Smooth muscle cell of the brain vasculature (primary cell): ENCODE data around the gene HSPA1L.

Source experiments
- DNase-seq: peaks from one replicate; pipeline ENCODE4 v3.0.0-alpha.2; 2012; ENCODE audit warnings: low read depth, low spot score

Gene HSPA1L

DNA sequence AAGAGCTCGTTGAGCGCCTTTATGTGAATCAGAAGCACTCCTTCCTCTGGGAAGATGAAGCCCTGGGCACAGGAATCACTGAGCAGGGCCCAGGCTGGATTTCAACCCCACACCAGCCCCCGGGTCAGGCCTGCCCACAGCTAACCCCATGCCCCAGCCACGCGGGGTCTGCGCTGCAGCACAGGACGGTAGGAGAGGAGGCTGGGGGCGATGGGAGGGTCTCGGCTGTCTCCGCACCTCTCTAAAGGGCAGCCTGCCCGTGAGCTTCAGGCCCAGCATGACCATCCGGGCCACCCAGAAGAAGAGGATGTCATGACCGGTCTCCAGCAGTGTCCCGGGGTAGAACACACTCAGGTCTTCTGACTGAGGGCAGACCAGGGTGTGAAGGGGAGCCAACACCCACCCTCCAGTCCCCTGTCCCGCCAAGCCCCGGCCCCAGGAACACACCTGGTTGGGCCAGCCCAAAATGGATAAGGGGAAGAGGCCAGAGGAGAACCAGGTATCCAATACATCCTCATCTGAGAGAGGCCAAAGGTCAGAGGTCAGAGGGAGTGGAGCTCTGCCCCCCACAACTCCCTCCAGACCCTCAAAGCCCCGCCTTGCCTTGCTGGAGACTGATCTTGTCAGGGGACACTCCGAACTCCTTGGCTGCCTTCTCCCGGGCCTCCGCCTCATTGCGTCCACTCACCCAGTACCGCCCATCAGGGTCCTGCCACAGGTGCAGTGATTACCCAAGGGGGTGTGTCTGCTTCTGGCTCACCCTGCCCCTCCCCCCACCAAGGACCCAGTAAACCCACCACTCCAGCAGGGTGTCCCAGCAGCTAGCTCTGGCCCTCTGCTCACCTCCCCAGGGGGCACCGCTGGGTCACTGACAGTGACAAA is 33.6 kb downstream of the HSPA1L start:
- DNase-seq: no peak

DNA sequence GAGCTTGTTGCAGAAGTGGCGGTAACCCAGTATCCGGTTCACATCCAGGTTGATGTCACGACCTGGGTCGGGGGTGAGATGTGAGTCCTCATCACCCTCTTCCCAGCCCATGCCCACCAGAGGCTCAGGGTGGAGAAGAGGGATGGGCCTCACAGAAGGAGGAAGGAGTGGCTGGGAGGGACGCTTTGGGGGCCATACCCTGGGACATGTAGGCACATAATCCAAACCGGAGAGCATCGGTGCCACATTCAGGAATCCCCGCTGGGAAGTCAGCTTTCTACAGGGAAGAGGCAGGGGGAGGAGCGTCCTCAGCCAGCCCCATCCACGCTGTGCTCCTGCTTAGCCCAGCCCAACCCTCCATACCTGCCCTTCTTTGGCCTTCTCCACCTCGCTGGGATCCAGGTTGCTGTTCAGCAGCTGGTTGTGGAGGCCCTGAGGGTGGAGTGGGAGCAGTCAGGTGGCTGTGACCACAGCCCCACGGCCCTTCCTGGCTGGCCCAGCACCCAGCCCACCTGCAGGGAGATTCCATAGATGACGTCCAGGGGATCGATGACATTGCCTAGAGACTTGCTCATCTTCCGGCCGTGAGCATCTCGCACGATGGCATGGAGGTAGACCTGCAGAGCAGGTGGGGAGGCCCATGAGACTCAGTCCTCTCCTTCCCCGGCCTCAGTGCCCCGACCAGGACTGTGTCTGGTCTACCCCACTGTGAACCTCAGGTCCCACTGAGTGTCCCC is 34.4 kb downstream of the HSPA1L start:
- DNase-seq: no peak

- no peak for DNase-seq
Observed at GRCh38 chr6:31779908-31780307, 35.2 kb downstream of the HSPA1L start.

DNA sequence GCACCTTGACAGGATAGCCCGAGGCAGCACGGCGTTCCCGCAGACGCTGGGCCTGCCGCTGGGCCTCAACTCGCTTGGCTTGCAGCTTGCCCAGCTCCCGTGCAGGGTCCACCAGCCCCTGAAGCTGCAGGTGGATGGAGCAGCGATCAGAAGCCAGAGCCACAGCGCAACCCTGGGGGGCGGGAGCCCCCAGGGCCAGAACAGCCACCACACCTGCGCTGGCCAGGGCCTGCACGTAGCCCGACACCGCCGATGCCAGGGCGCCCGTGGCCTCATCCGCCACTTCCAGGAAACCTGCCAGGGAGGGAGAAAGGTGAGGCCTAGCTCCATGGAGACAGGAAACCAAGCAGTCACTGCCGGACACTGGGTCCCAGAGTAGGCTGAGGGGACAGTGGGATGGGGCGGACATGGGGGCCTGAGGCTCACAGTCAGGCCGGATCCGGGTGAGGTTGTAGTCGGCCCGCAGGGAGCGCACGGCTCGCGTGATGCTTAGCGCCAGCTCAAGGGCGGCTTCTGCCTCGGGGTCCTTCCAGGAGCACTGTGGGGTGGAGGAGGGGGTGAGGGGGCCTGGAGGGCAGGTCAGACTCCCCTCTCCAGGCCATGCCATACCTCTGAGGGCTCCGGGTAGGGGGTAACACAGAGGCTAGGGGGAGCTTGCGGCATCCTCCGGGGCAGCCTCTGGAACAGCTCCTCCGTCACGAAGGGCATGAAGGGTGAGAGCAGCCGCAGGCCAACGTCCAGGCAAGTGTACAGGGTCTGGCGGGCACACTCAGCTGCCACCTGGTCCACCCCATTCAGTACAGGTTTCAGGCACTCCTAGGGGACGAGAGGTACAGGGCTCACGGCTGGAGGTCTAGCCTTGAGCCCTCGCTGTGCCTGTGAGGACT is 35.8 kb downstream of the HSPA1L start:
- DNase-seq: no peak

GRCh38 chr6:31778193-31778592 is 36.9 kb downstream of the HSPA1L start:
- no peak for DNase-seq

GRCh38 chr6:31777667-31778050 is 37.4 kb downstream of the HSPA1L start:
- no peak for DNase-seq

DNA sequence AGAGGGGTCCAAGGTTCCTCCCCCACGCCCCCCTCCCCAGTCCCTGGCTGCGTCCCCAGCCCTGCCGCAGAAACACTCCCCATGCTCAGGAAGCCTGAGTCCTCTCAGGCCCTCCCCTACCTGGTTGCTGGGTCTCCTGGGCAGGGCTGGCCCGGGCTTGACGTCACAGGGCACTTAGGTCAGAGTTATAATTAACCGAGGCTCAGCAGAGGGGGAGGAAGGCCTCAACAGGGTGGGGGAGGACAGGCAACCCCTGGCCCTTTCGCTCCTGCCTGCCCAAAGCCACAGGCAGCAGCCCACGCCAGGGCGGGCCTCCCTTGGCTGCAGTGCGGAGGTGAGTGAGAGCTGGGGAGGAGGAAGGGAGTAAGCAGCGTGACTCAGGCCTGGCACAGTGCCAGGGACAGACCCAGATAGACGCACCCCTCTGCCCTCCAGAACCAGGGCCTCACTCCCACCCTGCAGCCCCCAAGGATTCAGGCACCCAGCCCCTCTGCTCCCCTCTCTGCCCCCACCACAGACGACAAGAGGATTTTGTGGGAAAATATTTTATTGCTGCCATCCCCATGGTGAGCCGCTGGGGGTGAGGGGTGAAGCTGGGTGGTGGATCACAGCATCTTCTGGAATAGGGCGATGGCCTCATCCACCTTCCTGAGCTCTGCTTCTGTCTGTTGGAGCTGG is 38.0 kb downstream of the HSPA1L start, which contains the start of gene VWA7:
TSS of gene VWA7 (minus strand) at position 340 of the 678 bp plus-strand sequence. CDS start 549 bp downstream, outside the sequence.
- DNase-seq: no peak

- DNase-seq: no peak
Observed at GRCh38 chr6:31776485-31776988, 38.5 kb downstream of the HSPA1L start.

DNA sequence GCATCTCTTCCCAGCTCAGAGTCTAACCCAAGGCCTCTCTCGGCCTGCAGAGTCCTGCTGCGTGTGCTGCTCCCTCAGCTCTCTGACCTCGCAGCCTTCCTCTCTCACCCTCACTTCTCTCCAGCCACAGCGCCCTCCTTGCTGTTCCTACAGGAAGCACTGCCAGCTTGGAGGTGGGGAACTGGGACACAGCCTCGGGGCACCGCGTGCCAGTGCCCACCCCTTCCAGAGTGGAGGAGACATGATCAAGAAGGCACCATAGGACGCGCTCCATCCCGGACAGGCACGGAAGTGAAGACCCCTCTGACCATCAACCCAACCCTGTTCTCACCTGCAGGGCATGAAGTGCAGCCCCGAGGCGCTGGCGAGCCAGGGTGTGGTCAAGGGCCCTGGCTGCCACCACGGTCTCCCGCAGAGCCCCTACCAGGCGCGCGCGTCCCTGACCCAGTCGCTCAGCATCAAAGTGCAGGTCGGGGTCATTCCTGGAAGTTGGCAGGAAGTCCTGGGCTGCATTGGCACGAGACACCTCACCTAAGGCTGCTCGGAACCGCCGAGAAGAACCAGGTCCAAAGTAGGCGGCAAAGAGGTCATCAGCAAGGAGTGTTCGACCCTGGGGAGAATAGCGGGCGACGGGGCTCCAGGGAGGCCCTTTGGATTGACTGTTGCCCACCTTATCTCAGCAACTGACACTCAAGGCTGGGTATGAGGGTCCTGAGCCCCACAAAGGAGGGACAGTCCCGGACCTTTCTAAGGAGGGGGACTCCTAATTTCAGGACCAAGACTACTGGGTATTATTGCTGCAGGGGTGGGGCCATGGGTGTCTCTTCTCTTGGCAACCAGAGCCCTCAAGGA is 39.2 kb downstream of the HSPA1L start:
- DNase-seq: no peak

GRCh38 chr6:31775184-31775583 is 39.9 kb downstream of the HSPA1L start:
- no peak for DNase-seq

GRCh38 chr6:31771992-31772358 is 43.1 kb downstream of the HSPA1L start:
- no peak for DNase-seq

DNA sequence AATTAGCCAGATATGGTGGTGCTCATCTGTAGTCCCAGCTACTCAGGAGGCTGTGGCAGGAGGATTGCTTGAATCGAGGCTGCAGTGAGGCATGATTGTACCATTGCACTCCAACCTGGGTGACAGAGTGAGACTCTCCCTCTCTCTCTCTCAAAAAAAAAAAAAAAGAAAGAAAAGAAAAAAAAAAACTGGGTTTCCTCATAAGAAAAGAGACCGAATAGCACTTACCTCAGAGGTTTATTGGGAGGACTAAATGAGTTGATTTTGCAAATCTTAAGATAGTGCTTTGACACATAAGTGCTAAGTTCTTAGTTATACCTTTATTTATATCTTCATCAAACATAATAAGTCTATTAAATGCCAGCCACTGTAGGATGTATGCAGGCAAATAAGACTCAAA is 44.2 kb downstream of the HSPA1L start:
- DNase-seq: no peak

GRCh38 chr6:31769684-31770371 is 45.3 kb downstream of the HSPA1L start:
- DNase-seq: no peak

DNA sequence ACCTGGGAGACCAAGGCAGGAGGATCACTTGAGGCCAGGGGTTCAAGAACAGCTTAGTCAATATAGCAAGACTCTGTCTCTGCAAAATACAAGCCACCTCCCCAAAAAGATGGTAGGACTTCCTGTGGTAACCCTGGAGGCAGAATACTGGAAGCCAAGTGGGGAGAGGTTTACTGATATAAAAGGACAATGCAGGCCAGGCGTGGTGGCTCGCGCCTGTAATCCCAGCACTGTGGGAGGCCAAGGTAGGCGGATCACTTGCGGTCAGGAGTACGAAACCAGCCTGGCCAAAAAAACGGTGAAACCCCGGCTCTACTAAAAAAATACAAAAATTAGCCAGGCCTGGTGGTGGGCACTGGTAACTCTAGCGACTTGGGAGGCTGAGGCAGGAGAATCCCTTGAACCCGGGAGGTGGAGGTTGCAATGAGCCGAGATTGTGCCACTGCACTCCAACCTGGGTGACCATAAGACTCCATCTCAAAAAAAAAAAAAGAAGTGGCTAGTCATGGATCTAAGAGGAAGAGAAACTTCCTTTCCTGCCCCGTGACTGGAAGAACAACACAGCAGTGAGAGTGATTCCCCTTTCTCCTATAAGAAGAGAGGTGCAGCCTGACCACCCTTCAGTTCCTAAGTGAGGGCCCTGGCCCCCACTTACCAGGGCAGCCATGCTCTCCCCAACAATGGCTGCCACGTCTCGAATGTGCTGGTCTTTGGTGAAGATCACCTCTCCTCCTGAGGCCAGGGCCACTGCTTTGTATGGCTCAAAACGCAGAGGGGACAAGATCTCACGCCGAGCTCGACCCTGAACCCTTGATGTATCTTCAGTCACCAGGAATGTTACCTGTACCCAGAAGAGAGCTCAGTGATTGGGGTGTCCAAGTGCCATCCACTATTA is 46.5 kb downstream of the HSPA1L start:
- no peak for DNase-seq

DNA sequence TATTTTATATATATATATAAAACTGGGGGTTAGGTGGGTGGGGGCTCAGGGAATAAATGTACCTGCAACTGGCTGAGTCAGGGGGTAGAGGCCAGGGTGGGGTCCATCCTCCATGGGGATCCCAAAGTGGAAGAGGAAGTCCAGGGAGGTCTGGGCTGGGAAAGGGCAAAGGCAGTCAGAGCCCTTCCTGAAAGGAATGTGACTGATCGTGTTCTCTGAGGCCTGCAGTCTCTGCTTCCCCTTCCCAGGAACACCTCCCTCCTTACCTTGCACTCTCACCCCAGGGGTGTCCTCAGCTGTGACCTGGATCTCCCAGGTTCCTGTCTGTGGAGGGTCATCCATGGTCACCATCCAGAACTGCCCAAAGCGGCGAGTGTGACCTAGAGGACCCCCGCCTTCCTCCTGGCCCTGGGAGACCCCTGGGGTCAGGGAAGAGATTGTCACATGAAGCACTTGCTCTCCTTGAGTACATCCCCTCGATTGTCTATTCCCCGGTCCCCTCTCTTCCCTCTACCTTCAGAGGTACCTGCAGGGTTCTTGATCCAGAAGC is 47.9 kb downstream of the HSPA1L start:
- DNase-seq: no peak

GRCh38 chr6:31765910-31766794 is 48.9 kb downstream of the HSPA1L start:
- no peak for DNase-seq

DNA sequence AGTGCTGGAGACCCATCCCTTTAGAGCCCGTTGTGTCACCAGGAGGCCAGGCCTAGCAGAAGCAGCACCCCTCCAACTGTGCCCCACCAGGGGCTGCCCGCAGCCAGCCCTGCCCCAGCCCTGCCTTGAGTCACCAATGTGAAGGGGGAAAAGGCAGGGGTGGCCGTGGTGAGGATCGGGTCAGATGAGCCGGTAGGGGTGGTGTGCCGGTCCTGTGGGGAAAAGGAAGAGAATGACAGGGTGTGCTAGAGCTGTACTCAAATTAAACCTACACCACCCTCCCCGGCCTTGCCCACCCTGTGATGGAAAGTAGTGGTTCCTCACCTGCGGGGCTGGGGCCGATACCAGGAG is 49.5 kb downstream of the HSPA1L start:
- DNase-seq: no peak
